LNCAP (cell line): ENCODE measurements around the gene COL2A1.

ENCODE experiments used
- CTCF ChIP-seq: fragments of 450-650 bp; IDR thresholded peaks from 2 replicates; pipeline ENCODE4 v1.5.1; 2017; ENCODE audit warnings: mild to moderate bottlenecking

The COL2A1 gene

GRCh38 chr12:47942614-47943225 lies 61.6 kb downstream of the COL2A1 start:
- TF ChIP-seq CTCF = no peak

- TF ChIP-seq CTCF = no peak
Observed at GRCh38 chr12:47941871-47942613, 62.2 kb downstream of the COL2A1 start.

GRCh38 chr12:47941475-47941780 lies 62.8 kb downstream of the COL2A1 start:
- no peak for TF ChIP-seq CTCF

GRCh38 chr12:47940773-47941474 lies 63.4 kb downstream of the COL2A1 start:
- TF ChIP-seq CTCF = no peak

- no peak for TF ChIP-seq CTCF
Observed at GRCh38 chr12:47939009-47939601, 65.2 kb downstream of the COL2A1 start.

GRCh38 chr12:47938594-47938993 lies 65.7 kb downstream of the COL2A1 start:
- no peak for TF ChIP-seq CTCF

GRCh38 chr12:47938093-47938492 lies 66.2 kb downstream of the COL2A1 start:
- TF ChIP-seq CTCF = no peak
